Measurements from ENCODE around the gene EIF5A2.
"Not testable (repeated sequence)": the region's sequence is repeated elsewhere in the genome, so short reads cannot be mapped to it uniquely, and the experiment has no call there.

Gene EIF5A2

DNA sequence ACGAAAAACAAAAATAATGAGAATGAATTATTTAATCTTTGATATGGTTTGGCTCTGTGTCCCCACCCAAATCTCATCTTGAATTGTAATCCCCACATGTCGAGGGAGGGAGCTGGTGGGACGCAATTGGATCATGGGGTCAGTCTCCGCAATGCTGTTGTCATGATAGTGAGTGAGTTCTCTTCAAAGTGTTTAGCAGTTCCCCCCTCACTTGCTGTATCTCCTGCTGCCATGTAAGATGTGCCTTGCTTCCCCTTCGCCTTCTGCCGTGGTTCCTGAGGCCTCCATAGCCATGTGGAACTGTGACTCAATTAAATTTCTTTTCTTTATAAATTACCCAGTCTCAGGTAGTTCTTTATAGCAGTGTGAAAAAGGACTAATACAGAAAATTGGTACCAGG is 12.1 kb downstream of the EIF5A2 start:
- not testable (repeated sequence) for DNase-seq

DNA sequence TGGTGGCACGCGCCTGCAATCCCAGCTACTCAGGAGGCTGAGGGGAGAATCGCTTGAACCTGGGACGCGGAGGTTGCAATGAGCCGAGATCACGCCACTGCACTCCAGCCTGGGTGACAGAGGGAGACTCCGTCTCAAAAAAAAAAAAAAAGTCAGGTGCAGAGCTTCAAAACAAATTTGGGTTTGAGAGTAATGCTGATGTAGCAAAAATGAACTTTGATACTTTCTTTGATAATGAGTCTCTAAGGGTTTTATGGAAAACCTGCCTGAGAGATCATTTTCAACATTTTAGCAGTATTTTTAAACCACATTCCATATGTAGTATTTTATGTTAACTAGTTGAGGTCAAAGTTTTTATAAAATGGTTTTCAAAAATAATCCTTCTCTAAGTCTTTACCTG is 14.5 kb downstream of the EIF5A2 start:
- DNase-seq: no peak

GRCh38 chr3:170889630-170890029 is 18.8 kb downstream of the EIF5A2 start:
- DNase-seq: no peak

GRCh38 chr3:170889132-170889531 is 19.3 kb downstream of the EIF5A2 start:
- peak; percentile 41 for DNase-seq

DNA sequence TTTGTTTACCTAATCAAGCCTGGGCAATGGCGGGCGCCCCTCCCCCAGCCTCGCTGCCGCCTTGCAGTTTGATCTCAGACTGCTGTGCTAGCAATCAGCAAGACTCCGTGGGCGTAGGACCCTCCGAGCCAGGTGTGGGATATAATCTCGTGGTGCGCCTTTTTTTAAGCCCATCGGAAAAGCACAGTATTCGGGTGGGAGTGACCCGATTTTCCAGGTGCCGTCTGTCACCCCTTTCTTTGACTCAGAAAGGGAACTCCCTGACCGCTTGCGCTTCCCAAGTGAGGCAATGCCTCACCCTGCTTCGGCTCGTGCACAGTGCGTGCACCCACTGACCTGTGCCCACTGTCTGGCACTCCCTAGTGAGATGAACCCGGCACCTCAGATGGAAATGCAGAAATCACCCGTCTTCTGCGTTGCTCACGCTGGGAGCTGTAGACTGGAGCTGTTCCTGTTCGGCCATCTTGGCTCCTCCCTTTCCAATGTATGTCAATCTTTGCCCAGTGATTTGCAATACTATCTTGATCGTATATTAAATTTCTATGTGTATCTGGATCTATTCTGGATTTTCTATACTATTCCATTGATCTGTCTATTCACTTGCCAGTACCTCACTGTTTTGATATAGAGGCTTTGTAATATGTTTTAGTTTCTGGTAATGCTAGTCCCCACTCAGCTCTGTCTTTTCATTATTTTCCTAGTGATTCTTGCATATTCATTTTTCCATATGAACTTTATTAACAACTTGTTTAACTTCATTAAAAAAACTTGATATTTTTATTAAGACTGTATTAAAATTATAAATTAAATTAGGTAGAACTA is 24.1 kb downstream of the EIF5A2 start:
- not testable (repeated sequence) for DNase-seq

- DNase-seq: not testable (repeated sequence)
Observed at GRCh38 chr3:170878688-170879087, 29.7 kb downstream of the EIF5A2 start.

- not testable (repeated sequence) for DNase-seq
Observed at GRCh38 chr3:170877311-170877710, 31.1 kb downstream of the EIF5A2 start.

GRCh38 chr3:170876537-170876936 is 31.9 kb downstream of the EIF5A2 start:
- no peak for DNase-seq

- no peak for DNase-seq
Observed at GRCh38 chr3:170869645-170870593, 38.5 kb downstream of the EIF5A2 start, which contains the start of gene RPL22L1. Gene RPL22L1 (minus strand): TSS chr3:170870195. CDS start chr3:170870167, 28 bp downstream.

- no peak for DNase-seq
Observed at GRCh38 chr3:170869239-170869590, 39.2 kb downstream of the EIF5A2 start.

GRCh38 chr3:170868577-170869238 is 39.7 kb downstream of the EIF5A2 start:
- DNase-seq: no peak

DNA sequence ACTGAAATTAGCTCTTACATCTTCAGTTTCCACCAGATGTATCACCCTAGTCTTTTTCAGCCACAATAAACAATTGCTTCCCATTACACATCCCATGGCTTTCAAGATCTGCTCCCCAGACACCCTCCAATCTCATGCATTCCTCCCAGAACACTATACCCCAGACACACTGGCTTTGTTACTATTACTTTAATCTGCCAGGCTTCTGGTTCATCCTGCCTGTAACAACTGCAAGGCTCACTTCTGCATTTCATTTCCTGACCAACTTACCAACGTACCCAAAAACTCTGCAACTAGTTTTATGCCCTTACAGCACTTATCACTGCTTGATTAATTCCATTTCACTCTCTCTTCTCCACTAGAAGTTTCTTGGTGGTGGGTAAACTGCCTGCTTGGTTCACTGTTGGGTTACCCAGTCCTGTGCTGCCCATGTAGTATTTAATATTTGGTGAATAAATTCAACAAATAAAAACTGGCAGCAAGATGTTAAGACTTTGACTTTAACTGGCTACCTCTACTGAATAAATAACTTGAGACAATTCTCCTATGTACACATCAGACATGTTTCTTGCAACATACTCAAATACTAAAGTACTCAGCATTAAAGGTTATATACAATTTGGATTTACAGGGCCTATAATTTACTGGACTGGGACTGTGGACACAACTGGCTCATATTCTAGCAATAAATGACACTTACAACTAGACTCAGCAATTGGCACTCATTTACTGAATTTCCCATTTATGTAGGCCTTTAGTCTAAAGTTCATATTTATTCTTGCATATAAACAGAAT is 41.1 kb downstream of the EIF5A2 start:
- DNase-seq: no peak

- no peak for DNase-seq
Observed at GRCh38 chr3:170866499-170866898, 41.9 kb downstream of the EIF5A2 start.

- no peak for DNase-seq
Observed at GRCh38 chr3:170865209-170866094, 43.0 kb downstream of the EIF5A2 start.

GRCh38 chr3:170864525-170865208 is 43.8 kb downstream of the EIF5A2 start:
- no peak for DNase-seq

DNA sequence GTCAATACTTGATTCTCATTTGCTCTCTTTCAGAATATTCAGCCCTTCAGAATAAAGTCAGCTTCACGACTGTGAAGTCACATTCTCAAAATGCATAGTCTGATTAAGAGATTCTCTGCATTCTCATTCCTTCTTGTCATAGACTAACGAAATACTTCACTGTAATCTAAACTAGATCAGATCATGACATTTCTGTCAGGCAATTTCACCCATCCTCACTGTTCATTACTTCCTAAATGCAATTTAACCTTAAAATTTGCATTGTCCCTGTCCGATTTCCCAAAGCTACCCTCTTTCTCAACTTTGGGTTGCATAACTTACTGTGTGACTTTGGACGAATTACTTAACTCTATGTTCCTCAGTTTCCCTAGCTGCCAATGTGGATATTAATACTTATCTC is 44.6 kb downstream of the EIF5A2 start:
- no peak for DNase-seq

GRCh38 chr3:170862618-170863374 is 45.6 kb downstream of the EIF5A2 start:
- no peak for DNase-seq

- DNase-seq: no peak
Observed at GRCh38 chr3:170858599-170858998, 49.8 kb downstream of the EIF5A2 start.

DNA sequence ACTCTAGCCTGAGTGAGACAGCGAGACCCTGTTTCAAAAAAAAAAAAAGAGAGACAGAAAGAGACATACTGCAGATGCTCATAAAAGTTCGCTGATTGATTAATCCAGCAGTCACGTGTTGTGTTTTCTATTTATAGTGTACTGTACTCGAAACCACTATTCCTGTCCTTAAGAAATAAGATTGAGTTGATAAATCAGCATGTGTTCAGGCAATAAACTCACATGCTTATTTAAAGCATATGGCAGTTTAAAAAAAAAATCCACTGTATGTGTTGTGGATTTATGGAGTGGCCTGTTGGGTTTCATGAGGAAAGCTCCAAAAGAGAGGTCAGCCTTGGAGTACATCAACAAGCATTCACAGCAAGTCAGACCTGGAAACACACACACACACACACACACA is 56.1 kb downstream of the EIF5A2 start:
- no peak for DNase-seq

All from NCI-H1105 (cell line).